SH-SY5Y (cell line): Measurements from ENCODE around the gene NUP93.

ENCODE experiments used
- GATA2 ChIP-seq: IDR thresholded peaks from 2 replicates; pipeline ENCODE4 v1.6.1; 2011; ENCODE audit warnings: mild to moderate bottlenecking, low read depth, low read length
- GATA3 ChIP-seq: IDR thresholded peaks from 2 replicates; pipeline ENCODE4 v1.6.1; 2011; ENCODE audit warnings: low read depth, mild to moderate bottlenecking, low read length, moderate library complexity

DNA sequence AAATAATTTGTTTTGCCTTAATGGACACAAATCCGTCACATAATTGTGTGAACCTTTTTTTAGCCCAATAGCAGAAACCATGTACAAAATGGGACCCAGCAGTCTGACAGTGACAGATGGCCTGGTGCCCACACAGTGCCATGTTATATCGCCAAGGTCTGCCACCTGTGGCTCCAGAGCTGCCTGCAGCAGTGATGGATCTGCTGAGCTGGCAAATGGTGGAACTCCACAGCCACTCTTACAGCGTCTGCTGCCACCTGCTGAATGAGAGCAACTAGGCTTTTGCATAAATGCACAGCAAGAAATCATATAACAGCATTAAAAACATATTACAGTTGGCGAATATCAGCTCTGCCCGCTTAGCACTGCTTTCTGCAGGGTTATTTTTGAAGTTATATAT, 59.4 kb downstream of the NUP93 start:
- TF ChIP-seq GATA2 (no peak), GATA3 (no peak)
